Endometrial microvascular endothelial cells (primary cell): ENCODE results near the gene DDR1. TPM values are rescaled to one million over a fixed set of nuclear protein-coding genes. Genes with fewer than 3 reads are reported as not detected.
"Not testable (repeated sequence)": the region's sequence is repeated elsewhere in the genome, so short reads cannot be mapped to it uniquely, and the experiment has no call there.

ENCODE experiments used
- in situ Hi-C: cut with HindIII; loops from 2 replicates; pipeline ENCODE4 v1.10.0; 2017; ENCODE audit warnings: low sequenced_read_pairs, low pct_unique_long_range_greater_than_20kb; ENCODE audit errors: inconsistent ontology term
- total RNA-seq: library from RNA; depleted of rRNA; stranded (reverse); fragments of >200 nt; gene quantifications from one replicate; pipeline ENCODE4 v1.2.3, GENCODE V29; 2015; ENCODE audit errors: inconsistent ontology term

DDR1 gene
- total RNA-seq, 1 donor from 2014 or later, result 16.6 TPM

- in situ Hi-C loops, result not testable (repeated sequence)
These were observed 26.2 kb downstream of the DDR1 start for GRCh38 chr6:30910473-30910872.

GRCh38 chr6:30912746-30913520 is 28.6 kb downstream of the DDR1 start:
- in situ Hi-C loops, result no loop called here

GRCh38 chr6:30913721-30914075 is 29.4 kb downstream of the DDR1 start:
- in situ Hi-C loops, result no loop called here

GRCh38 chr6:30914076-30914853 is 29.9 kb downstream of the DDR1 start, which contains the start of gene VARS2:
Gene VARS2 (plus strand): TSS chr6:30914238. CDS start chr6:30914837, 599 bp downstream.
- in situ Hi-C loops, result no loop called here

- in situ Hi-C loops, result no loop called here
These were observed 30.7 kb downstream of the DDR1 start for GRCh38 chr6:30914854-30915590.

GRCh38 chr6:30915591-30915946 is 31.2 kb downstream of the DDR1 start:
- in situ Hi-C loops, result no loop called here

- in situ Hi-C loops, result no loop called here
These were observed 32.7 kb downstream of the DDR1 start for GRCh38 chr6:30917041-30917440.

- in situ Hi-C loops, result no loop called here
These were observed 33.2 kb downstream of the DDR1 start for GRCh38 chr6:30917487-30917886.

GRCh38 chr6:30918670-30919069 is 34.4 kb downstream of the DDR1 start:
- in situ Hi-C loops, result no loop called here

- in situ Hi-C loops, result no loop called here
These were observed 38.1 kb downstream of the DDR1 start for GRCh38 chr6:30922447-30922852.

- in situ Hi-C loops, result not testable (repeated sequence)
These were observed 39.8 kb downstream of the DDR1 start for GRCh38 chr6:30924040-30924627.

- in situ Hi-C loops, result no loop called here
These were observed 42.3 kb downstream of the DDR1 start for GRCh38 chr6:30926644-30927043.

- in situ Hi-C loops, result not testable (repeated sequence)
These were observed 42.8 kb downstream of the DDR1 start for GRCh38 chr6:30927080-30927479.

- in situ Hi-C loops, result no loop called here
These were observed 44.4 kb downstream of the DDR1 start for GRCh38 chr6:30928677-30929076.

- in situ Hi-C loops, result no loop called here
These were observed 46.2 kb downstream of the DDR1 start for GRCh38 chr6:30930506-30930905.

- in situ Hi-C loops, result no loop called here
These were observed 47.0 kb downstream of the DDR1 start for GRCh38 chr6:30931272-30931671.

GRCh38 chr6:30931969-30932645 is 47.8 kb downstream of the DDR1 start, which contains the start of gene SFTA2:
Gene SFTA2 (minus strand): TSS chr6:30932170. CDS start chr6:30932096, 74 bp downstream.
- in situ Hi-C loops, result no loop called here

- in situ Hi-C loops, result no loop called here
These were observed 48.5 kb downstream of the DDR1 start for GRCh38 chr6:30932665-30933365.
